Measurements from ENCODE around the gene KIAA0513. TPM values are rescaled to one million over a fixed set of nuclear protein-coding genes. Genes with fewer than 3 reads are reported as not detected.
A peak's percentile ranks its signal among the peaks of the same experiment; 100 is the strongest.

The KIAA0513 gene
- total and polyA plus RNA-seq, 2 experiments from 2014 or later: 5.3 to 5.4 TPM

DNA sequence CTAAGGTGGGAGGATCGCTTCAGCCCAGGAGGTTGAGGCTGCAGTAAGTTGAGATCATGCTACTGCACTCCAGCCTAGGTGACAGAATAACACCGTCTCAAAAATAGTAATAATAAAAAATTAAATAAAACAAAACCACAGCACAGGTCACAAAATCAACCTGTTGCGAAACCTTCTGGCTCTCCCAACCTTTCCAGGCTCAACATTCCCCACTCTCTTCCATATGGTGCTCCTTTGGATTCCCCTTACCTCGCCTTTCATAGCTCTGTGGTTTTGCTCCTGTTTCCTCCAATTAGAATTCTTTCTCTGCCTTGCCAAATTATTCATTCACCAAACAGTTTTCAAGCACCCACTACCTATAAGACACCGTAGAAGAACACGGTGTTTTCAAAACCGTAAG is 21.0 kb upstream of the KIAA0513 start:
- H3K27ac ChIP-seq: peak overlapping the region; percentile 94
- H3K4me3 ChIP-seq: 0 out of 2 replicates have a peak overlapping the region, but pooled peaks have one; percentile 13
- peaks cover 54% of the 10 kb centered on the region for H3K4me1 ChIP-seq (ENCODE audit: insufficient read depth)

DNA sequence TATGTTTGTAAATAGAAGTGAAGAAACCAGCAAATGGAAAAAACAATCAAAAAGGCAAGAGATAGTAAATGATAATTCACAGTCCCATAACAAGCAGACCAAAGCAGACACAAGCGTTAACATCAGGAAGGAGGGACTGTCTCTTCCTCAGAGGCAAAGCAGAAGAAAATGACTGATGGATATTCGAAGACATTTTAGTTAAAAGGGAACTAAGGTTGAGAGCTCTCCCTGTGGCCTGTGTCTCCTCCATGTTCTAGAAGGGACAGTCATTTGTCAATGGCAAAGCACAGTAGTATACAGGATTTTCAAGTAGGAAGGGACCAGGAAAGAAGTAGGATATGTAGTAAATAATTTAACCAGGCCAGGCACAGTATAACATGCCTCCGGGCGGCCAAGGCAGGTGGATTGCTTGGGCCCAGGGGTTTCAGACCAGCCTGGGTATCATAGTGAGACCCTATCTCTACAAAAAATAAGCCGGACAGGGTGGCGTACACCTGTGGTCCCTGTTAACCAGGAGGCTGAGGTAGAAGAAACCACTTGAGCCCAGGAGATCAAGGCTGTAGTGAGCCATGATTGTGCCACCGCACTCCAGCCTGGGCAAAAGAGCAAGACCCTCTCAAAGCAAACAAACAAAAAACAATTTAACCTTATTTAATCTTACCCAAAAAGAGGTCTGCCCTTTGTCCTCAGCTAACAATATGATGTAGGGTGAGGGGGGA is 19.9 kb upstream of the KIAA0513 start:
- 0 out of 2 replicates have a peak, but pooled peaks cover 4% of the 10 kb centered on the region for H3K36me3 ChIP-seq (ENCODE audit: low read depth)
- no peak overlapping the region; the same call in 1 of the 2 replicates for H3K27ac ChIP-seq
- in situ Hi-C loops (cut with MboI): no loop called here
- TF ChIP-seq EZH2 (IDR thresholded peaks at IDR 0.05; ENCODE audit: insufficient read depth, poor library complexity, severe bottlenecking): no peak
- TF ChIP-seq EZH2phosphoT487 (IDR thresholded peaks at IDR 0.05; ENCODE audit: insufficient read depth, low read depth): no peak
- H3K4me1 ChIP-seq (ENCODE audit: insufficient read depth): peaks cover 54% of the 10 kb centered on the region
- H3F3A ChIP-seq (ENCODE audit: insufficient read depth): peaks cover 31% of the 10 kb centered on the region
- H3K27me3 ChIP-seq (replicated peaks; ENCODE audit: insufficient read depth): no peaks in the 10 kb centered on the region
- no peaks in the 10 kb centered on the region for H4K20me1 ChIP-seq (ENCODE audit: insufficient read depth)
- no peak overlapping the region for H3K4me2 ChIP-seq (ENCODE audit: unreplicated experiment)
- H3K9ac ChIP-seq: no peak overlapping the region
- DNase-seq: no peak
- no peaks in the 10 kb centered on the region for H3K9me3 ChIP-seq (ENCODE audit: low read depth)
- 96 to 99% methylated on average over 7 of the region's 7 CpGs for WGBS, 2 experiments (ENCODE audit: low coverage in 1 of 2, low lambda C conversion rate in 2 of 2, missing lambda C conversion rate in 2 of 2)
- no peak overlapping the region for H2AFZ ChIP-seq
- H3K9me2 ChIP-seq (ENCODE audit: insufficient read depth): no peaks in the 10 kb centered on the region
- no peak overlapping the region for H3K4me3 ChIP-seq
- peaks cover 73% of the 10 kb centered on the region for H3K79me2 ChIP-seq (ENCODE audit: insufficient read depth)

More for the DNA sequence above, 21.0 kb upstream of the KIAA0513 start:
- 60 to 67% methylated on average over 7 of the region's 7 CpGs for WGBS, 2 experiments (ENCODE audit: low coverage in 1 of 2, low lambda C conversion rate in 2 of 2, missing lambda C conversion rate in 2 of 2)
- H3K79me2 ChIP-seq (ENCODE audit: insufficient read depth): peaks cover 83% of the 10 kb centered on the region
- H3K36me3 ChIP-seq (ENCODE audit: low read depth): 0 out of 2 replicates have a peak, but pooled peaks cover 4% of the 10 kb centered on the region
- H3K27me3 ChIP-seq (replicated peaks; ENCODE audit: insufficient read depth): no peaks in the 10 kb centered on the region
- no peaks in the 10 kb centered on the region for H3K9me3 ChIP-seq (ENCODE audit: low read depth)
- in situ Hi-C loops (cut with MboI): no loop called here
- peaks cover 31% of the 10 kb centered on the region for H3F3A ChIP-seq (ENCODE audit: insufficient read depth)
- H2AFZ ChIP-seq: no peak overlapping the region
- H4K20me1 ChIP-seq (ENCODE audit: insufficient read depth): no peaks in the 10 kb centered on the region
- DNase-seq: no peak
- H3K4me2 ChIP-seq (ENCODE audit: unreplicated experiment): peak overlapping the region; percentile 88
- no peaks in the 10 kb centered on the region for H3K9me2 ChIP-seq (ENCODE audit: insufficient read depth)
- no peak for TF ChIP-seq EZH2 (IDR thresholded peaks at IDR 0.05; ENCODE audit: insufficient read depth, poor library complexity, severe bottlenecking)
- no peak for TF ChIP-seq EZH2phosphoT487 (IDR thresholded peaks at IDR 0.05; ENCODE audit: insufficient read depth, low read depth)
- H3K9ac ChIP-seq: no peak overlapping the region

DNA sequence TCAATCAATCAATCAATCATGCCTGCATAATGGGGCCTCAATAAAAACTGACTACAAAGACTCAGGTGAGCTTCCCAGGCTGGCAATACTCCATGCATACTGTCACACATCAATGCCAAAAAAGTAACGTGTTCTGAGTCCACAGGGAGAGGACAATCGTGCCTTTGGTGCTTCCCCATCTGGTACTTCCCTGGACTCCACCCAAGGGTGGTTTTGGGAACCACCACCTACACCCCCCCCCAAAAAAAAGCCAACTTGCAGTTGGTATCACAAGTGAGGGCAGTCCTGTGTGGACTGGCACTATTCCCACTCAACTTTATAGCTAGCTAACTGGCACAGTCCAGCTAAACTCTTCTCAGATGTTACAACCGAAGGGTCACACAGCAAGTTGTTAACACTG is 19.3 kb upstream of the KIAA0513 start:
- H3K9me2 ChIP-seq (ENCODE audit: insufficient read depth): no peaks in the 10 kb centered on the region
- DNase-seq: no peak
- H4K20me1 ChIP-seq (ENCODE audit: insufficient read depth): no peaks in the 10 kb centered on the region
- H3K4me3 ChIP-seq: no peak overlapping the region
- H3K4me1 ChIP-seq (ENCODE audit: insufficient read depth): peaks cover 53% of the 10 kb centered on the region
- no peak overlapping the region for H2AFZ ChIP-seq
- H3K9ac ChIP-seq: no peak overlapping the region
- no peaks in the 10 kb centered on the region for H3K9me3 ChIP-seq (ENCODE audit: low read depth)
- H3K27ac ChIP-seq: no peak overlapping the region
- in situ Hi-C loops (cut with MboI): no loop called here
- no peak for TF ChIP-seq EZH2phosphoT487 (IDR thresholded peaks at IDR 0.05; ENCODE audit: insufficient read depth, low read depth)
- no peak for TF ChIP-seq EZH2 (IDR thresholded peaks at IDR 0.05; ENCODE audit: insufficient read depth, poor library complexity, severe bottlenecking)
- no peak overlapping the region for H3K4me2 ChIP-seq (ENCODE audit: unreplicated experiment)
- 93 to 100% methylated on average over 3 of the region's 3 CpGs for WGBS, 2 experiments (ENCODE audit: low coverage in 1 of 2, low lambda C conversion rate in 2 of 2, missing lambda C conversion rate in 2 of 2)
- H3F3A ChIP-seq (ENCODE audit: insufficient read depth): peaks cover 31% of the 10 kb centered on the region
- H3K27me3 ChIP-seq (replicated peaks; ENCODE audit: insufficient read depth): no peaks in the 10 kb centered on the region
- 0 out of 2 replicates have a peak, but pooled peaks cover 4% of the 10 kb centered on the region for H3K36me3 ChIP-seq (ENCODE audit: low read depth)
- peaks cover 67% of the 10 kb centered on the region for H3K79me2 ChIP-seq (ENCODE audit: insufficient read depth)

DNA sequence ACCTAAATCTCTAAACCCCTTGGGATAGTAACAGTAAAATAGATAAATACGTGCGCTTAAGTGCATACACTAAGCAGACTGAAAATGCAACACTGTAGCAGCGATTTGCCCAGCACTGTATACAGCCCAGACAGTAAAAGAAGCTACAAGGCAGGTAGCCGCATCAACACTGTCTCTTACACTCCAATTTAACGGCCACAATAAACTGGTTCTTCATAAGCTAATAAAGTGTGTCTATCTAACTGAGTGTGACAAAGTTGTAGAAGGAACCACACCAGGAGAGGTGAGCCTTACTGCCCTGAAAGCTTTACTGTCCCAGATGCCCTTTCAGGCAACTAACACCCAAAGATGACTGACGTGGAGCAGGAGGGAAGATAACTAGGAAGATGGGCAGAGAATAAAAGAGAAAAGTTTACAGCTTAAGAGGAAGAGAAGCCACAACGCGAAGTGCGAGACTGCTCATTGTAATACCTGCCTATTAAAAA is 17.1 kb upstream of the KIAA0513 start:
- peak overlapping the region; percentile 89 for H3K27ac ChIP-seq
- peak; percentile 52 for DNase-seq

More for the DNA sequence above, 17.1 kb upstream of the KIAA0513 start:
- H3F3A ChIP-seq (ENCODE audit: insufficient read depth): peaks cover 16% of the 10 kb centered on the region
- in situ Hi-C loops (cut with MboI): no loop called here
- H3K4me3 ChIP-seq: peak overlapping the region; percentile 97
- peaks cover 31% of the 10 kb centered on the region for H3K4me1 ChIP-seq (ENCODE audit: insufficient read depth)
- H3K9me2 ChIP-seq (ENCODE audit: insufficient read depth): no peaks in the 10 kb centered on the region
- no peaks in the 10 kb centered on the region for H3K9me3 ChIP-seq (ENCODE audit: low read depth)
- H4K20me1 ChIP-seq (ENCODE audit: insufficient read depth): no peaks in the 10 kb centered on the region
- no peaks in the 10 kb centered on the region for H3K27me3 ChIP-seq (replicated peaks; ENCODE audit: insufficient read depth)
- WGBS, 2 experiments (ENCODE audit: low coverage in 1 of 2, low lambda C conversion rate in 2 of 2, missing lambda C conversion rate in 2 of 2): 17 to 20% methylated on average over 9 of the region's 9 CpGs
- H3K36me3 ChIP-seq (ENCODE audit: low read depth): 0 out of 2 replicates have a peak, but pooled peaks cover 4% of the 10 kb centered on the region
- H3K9ac ChIP-seq: peak overlapping the region; percentile 87
- TF ChIP-seq EZH2phosphoT487 (IDR thresholded peaks at IDR 0.05; ENCODE audit: insufficient read depth, low read depth) (no peak), EZH2 (IDR thresholded peaks at IDR 0.05; ENCODE audit: insufficient read depth, poor library complexity, severe bottlenecking) (no peak)
- peak overlapping the region; percentile 83 for H3K4me2 ChIP-seq (ENCODE audit: unreplicated experiment)
- peak overlapping the region; percentile 52 for H2AFZ ChIP-seq
- H3K79me2 ChIP-seq (ENCODE audit: insufficient read depth): peaks cover 48% of the 10 kb centered on the region

Data from GM23248 (cell line).